SU-DHL-6 (cell line): ENCODE measurements around the gene RIPK4.

ENCODE experiments used
- EZH2phosphoT487 ChIP-seq: fragments of 200-600 bp; sonication (generic), shearing (Covaris generic); conservative IDR thresholded peaks from 2 replicates; pipeline ENCODE4 v1.6.1; 2018; ENCODE audit warnings: mild to moderate bottlenecking, antibody characterized with exemption, low read length, moderate library complexity, mixed read lengths
- TF ChIP-seq, protein P1 (sequence below): fragments of 200-600 bp; sonication (generic); IDR thresholded peaks from one replicate; pipeline ENCODE4 v1.5.1; 2017; ENCODE audit warnings: antibody characterized with exemption, mild to moderate bottlenecking, low read length, moderate library complexity; ENCODE audit not compliant: insufficient read depth, poor library complexity, severe bottlenecking

DNA sequence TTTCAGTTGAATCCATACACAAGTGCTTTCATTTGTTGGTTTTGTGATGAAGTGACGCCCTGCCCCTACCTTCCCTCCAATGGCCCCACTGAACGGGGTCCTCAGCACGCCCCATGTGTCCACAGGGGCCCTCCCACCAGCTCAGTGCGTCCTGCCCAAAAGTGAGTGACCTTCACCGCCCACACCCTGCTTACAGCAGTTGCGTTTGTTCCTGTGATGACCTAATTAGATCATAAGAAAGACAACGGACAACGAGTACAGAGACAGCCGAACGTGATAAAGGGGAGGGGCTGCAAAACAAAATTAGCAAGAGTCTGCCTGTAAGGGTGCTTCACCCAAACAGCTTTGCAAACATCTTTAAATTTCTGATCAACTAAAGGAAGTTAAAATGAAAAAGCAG is 38.2 kb upstream of the RIPK4 start:
- TF ChIP-seq, protein P1, sequence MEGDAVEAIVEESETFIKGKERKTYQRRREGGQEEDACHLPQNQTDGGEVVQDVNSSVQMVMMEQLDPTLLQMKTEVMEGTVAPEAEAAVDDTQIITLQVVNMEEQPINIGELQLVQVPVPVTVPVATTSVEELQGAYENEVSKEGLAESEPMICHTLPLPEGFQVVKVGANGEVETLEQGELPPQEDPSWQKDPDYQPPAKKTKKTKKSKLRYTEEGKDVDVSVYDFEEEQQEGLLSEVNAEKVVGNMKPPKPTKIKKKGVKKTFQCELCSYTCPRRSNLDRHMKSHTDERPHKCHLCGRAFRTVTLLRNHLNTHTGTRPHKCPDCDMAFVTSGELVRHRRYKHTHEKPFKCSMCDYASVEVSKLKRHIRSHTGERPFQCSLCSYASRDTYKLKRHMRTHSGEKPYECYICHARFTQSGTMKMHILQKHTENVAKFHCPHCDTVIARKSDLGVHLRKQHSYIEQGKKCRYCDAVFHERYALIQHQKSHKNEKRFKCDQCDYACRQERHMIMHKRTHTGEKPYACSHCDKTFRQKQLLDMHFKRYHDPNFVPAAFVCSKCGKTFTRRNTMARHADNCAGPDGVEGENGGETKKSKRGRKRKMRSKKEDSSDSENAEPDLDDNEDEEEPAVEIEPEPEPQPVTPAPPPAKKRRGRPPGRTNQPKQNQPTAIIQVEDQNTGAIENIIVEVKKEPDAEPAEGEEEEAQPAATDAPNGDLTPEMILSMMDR = no peak
- TF ChIP-seq EZH2phosphoT487 = no peak
